ENCODE measurements around the gene CA11. TPM values are rescaled to one million over a fixed set of nuclear protein-coding genes. Genes with fewer than 3 reads are reported as not detected.

The CA11 gene
- total and polyA plus RNA-seq, 2 of the 8 experiments (the other 6 are each of a cell fraction or from before 2014, with no cell fraction given), result 51.7 to 71.4 TPM

GRCh38 chr19:48624067-48624594 is 21.9 kb downstream of the CA11 start (continued):
- TF ChIP-seq ASH2L (IDR thresholded peaks at IDR 0.05; ENCODE audit: low read length) (peak; percentile 37), CTBP2 (IDR thresholded peaks at IDR 0.05; ENCODE audit: borderline replicate concordance, insufficient read depth, insufficient read length, low read length) (no peak), MAX (IDR thresholded peaks at IDR 0.05) (peak; percentile 51), TAF1 (IDR thresholded peaks at IDR 0.05; ENCODE audit: low read depth, low read length) (peak; percentile 2; the same call in 1 of the 2 replicates), RAD21 (IDR thresholded peaks at IDR 0.05 in 1 of 2, conservative IDR thresholded peaks at IDR 0.05 in 1 of 2; ENCODE audit: low read depth in 2 of 2, low read length in 2 of 2) (no peak)

All from H1 (cell line).